GM19351 (cell line): ENCODE data around the gene SOWAHA.
"Not testable (repeated sequence)": the region's sequence is repeated elsewhere in the genome, so short reads cannot be mapped to it uniquely, and the experiment has no call there.

Experiments
- ATAC-seq: cut with Tn5 transposase; IDR thresholded peaks from one replicate; pipeline ENCODE4 v1.9.1; 2021; ENCODE audit warnings: mild to moderate bottlenecking, moderate library complexity; ENCODE audit not compliant: unreplicated experiment

SOWAHA gene

GRCh38 chr5:132848270-132848669, 35.2 kb downstream of the SOWAHA start:
- ATAC-seq = no peak

GRCh38 chr5:132849347-132849746, 36.2 kb downstream of the SOWAHA start:
- ATAC-seq = no peak

- ATAC-seq = no peak
These were observed 37.0 kb downstream of the SOWAHA start for GRCh38 chr5:132850066-132850465.

GRCh38 chr5:132853323-132853722, 40.2 kb downstream of the SOWAHA start:
- no peak for ATAC-seq

- no peak for ATAC-seq
These were observed 40.7 kb downstream of the SOWAHA start for GRCh38 chr5:132853790-132854189.

DNA sequence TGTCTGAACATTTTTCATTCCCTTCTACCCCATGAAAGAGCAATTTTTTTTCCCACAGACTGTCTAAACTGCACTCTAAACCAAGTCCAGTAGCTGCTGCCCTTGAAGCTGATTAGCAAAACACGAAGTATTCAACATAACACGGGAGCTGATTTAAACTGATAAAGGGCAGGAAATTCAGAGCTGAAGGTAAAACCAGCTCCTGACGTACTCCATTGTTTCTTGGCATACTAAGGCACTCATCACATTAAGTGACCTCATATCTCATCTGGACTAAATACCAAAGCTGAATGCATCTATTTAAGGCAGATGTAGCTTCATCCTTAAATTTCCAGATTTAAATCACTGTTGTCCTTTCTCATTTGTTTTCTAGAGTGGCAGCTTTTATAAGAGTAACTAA, 41.2 kb downstream of the SOWAHA start:
- no peak for ATAC-seq

GRCh38 chr5:132854992-132855391, 41.9 kb downstream of the SOWAHA start:
- not testable (repeated sequence) for ATAC-seq

DNA sequence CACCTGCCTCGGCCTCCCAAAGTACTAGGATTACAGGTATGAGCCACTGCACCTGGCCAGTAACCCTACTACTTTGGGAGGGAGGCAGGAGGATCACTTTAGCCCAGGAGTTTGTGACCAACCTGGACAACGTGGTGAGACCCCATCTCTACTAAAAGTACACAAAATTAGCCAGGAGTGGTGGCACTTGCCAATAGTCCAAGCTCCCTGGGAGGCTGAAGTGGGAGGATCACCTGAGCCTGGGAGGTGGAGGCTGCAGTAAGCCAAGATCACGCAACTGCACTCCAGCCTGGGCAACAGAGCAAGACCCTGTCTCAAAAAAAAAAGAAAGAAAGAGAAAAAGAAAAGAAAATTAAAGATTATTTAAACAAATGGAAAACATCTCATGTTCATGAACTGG, 42.9 kb downstream of the SOWAHA start:
- ATAC-seq = no peak

DNA sequence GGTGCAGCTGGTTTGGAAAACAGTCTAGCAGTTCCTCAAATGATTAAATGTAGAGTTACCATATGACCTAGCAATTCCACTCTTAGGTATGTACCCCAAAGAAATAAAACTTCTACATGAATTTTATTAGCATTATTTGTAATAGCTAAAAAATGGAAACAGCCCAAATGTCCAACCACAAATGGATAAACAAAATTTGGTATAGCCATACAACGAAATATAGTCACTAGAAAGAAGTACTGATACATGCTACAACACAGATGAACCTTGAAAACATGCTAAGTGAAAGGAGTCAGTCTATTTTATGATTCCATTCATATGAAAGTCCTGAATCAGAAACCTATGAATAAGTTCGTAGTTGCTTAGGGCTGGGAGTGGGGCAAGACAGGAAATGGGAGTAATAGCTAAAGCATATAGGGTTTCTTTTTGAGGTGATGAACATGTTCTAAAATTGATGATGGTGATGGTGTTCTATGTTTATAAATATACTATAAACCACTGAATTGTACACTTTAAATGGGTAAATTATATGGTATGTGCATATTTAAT, 46.9 kb downstream of the SOWAHA start:
- ATAC-seq = no peak

GRCh38 chr5:132860742-132861141, 47.6 kb downstream of the SOWAHA start:
- ATAC-seq = no peak

DNA sequence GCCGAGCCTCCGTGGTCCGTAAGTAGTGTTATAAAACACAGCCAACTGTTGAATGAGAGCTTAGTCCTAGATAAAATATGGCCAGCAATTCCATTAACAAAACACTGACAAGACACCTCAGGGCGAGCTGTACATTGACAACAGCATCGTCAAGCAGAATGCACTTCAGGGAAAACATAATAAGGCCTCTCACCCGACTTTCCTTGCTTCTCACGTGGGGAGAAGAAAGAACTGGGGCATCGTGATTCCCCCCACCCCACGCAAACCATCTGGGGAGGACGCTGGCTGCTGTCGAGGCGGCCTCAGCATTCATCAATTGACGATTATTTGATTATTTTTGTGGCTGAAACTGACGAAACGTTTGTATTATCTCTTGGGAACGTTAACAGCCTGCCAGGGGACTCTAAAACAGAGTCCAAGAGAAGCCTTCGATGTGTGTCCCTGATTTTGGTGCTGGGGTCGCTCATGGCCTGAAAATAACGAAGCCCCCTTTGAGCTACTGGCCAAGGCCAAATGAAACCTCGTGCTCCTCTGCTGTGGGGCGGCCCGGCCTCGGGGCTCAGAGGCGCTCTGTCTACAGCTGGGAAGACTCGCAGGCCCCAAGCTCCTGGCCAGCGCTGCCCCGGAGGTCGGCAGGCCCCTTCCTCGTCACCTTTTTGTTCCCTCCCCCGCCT, 52.7 kb downstream of the SOWAHA start:
- ATAC-seq = peak; percentile 24
